Choroid plexus epithelial cell (primary cell): Measurements from ENCODE around the gene ZNG1B.
"Not testable (repeated sequence)": the region's sequence is repeated elsewhere in the genome, so short reads cannot be mapped to it uniquely, and the experiment has no call there.

Source experiments
- DNase-seq: peaks from one replicate; pipeline ENCODE4 v3.0.0-alpha.2; 2010; ENCODE audit warnings: low read depth
- H3K4me3 ChIP-seq: 2 replicates; pipeline ENCODE4 v1.5.1; 2011; ENCODE audit warnings: low read depth, mild to moderate bottlenecking, control low read depth, low read length, moderate library complexity

The ZNG1B gene

GRCh38 chr2:113499019-113499885 lies 61.8 kb downstream of the ZNG1B start:
- not testable (repeated sequence) for DNase-seq, H3K4me3 ChIP-seq

GRCh38 chr2:113499886-113500722 lies 62.6 kb downstream of the ZNG1B start:
- not testable (repeated sequence) for DNase-seq, H3K4me3 ChIP-seq

GRCh38 chr2:113500723-113501038 lies 63.2 kb downstream of the ZNG1B start:
- H3K4me3 ChIP-seq, DNase-seq: not testable (repeated sequence)

GRCh38 chr2:113502216-113503093 lies 65.0 kb downstream of the ZNG1B start:
- not testable (repeated sequence) for DNase-seq
- H3K4me3 ChIP-seq = peak overlapping the region; percentile 34

- H3K4me3 ChIP-seq = peak overlapping the region; percentile 34
- DNase-seq = peak; percentile 7
Observed at GRCh38 chr2:113503094-113504042, 65.9 kb downstream of the ZNG1B start.

GRCh38 chr2:113504081-113504480 lies 66.6 kb downstream of the ZNG1B start:
- H3K4me3 ChIP-seq, DNase-seq: not testable (repeated sequence)

GRCh38 chr2:113507394-113508140 lies 70.1 kb downstream of the ZNG1B start:
- H3K4me3 ChIP-seq = not testable (repeated sequence)

GRCh38 chr2:113508187-113508586 lies 70.7 kb downstream of the ZNG1B start:
- not testable (repeated sequence) for H3K4me3 ChIP-seq, DNase-seq

More at GRCh38 chr2:113507394-113508140, 70.1 kb downstream of the ZNG1B start:
- DNase-seq = not testable (repeated sequence)

GRCh38 chr2:113510913-113511312 lies 73.4 kb downstream of the ZNG1B start:
- not testable (repeated sequence) for H3K4me3 ChIP-seq, DNase-seq

GRCh38 chr2:113511859-113512258 lies 74.4 kb downstream of the ZNG1B start:
- DNase-seq, H3K4me3 ChIP-seq: not testable (repeated sequence)

GRCh38 chr2:113515457-113515856 lies 78.0 kb downstream of the ZNG1B start:
- not testable (repeated sequence) for DNase-seq

GRCh38 chr2:113515995-113516394 lies 78.5 kb downstream of the ZNG1B start:
- not testable (repeated sequence) for H3K4me3 ChIP-seq, DNase-seq

More at GRCh38 chr2:113515457-113515856, 78.0 kb downstream of the ZNG1B start:
- not testable (repeated sequence) for H3K4me3 ChIP-seq

GRCh38 chr2:113517025-113517424 lies 79.5 kb downstream of the ZNG1B start:
- H3K4me3 ChIP-seq, DNase-seq: not testable (repeated sequence)

GRCh38 chr2:113520837-113521236 lies 83.3 kb downstream of the ZNG1B start:
- not testable (repeated sequence) for H3K4me3 ChIP-seq, DNase-seq

- H3K4me3 ChIP-seq, DNase-seq: not testable (repeated sequence)
Observed at GRCh38 chr2:113521492-113521891, 84.0 kb downstream of the ZNG1B start.

GRCh38 chr2:113524986-113525385 lies 87.5 kb downstream of the ZNG1B start:
- H3K4me3 ChIP-seq = not testable (repeated sequence)

GRCh38 chr2:113527350-113528045 lies 90.0 kb downstream of the ZNG1B start:
- not testable (repeated sequence) for DNase-seq, H3K4me3 ChIP-seq

More at GRCh38 chr2:113524986-113525385, 87.5 kb downstream of the ZNG1B start:
- not testable (repeated sequence) for DNase-seq
